Esophagus (tissue), 2 donors: ENCODE results near the gene GALNT7. TPM values are rescaled to one million over a fixed set of nuclear protein-coding genes. Genes with fewer than 3 reads are reported as not detected.

Source experiments
- H3K27ac ChIP-seq, 2 donors: one replicate each; pipeline ENCODE4 v1.5.1; 2013; ENCODE audit warnings: low read depth in 2 of 2, mild to moderate bottlenecking in 2 of 2, inconsistent platforms in 1 of 2, low read length in 1 of 2, moderate library complexity in 1 of 2
- H3K27me3 ChIP-seq, 2 donors: one replicate each; pipeline ENCODE4 v1.6.1; 2013; ENCODE audit warnings: low read length in 2 of 2, control low read depth in 1 of 2, mild to moderate bottlenecking in 1 of 2; ENCODE audit not compliant: insufficient read depth in 2 of 2, control insufficient read depth in 1 of 2
- H3K36me3 ChIP-seq, 2 donors: one replicate each; pipeline ENCODE4 v1.6.1; 2013; ENCODE audit warnings: low read length in 1 of 2; ENCODE audit not compliant: control insufficient read depth in 2 of 2, insufficient read depth in 2 of 2
- H3K4me1 ChIP-seq, 2 donors: one replicate each; pipeline ENCODE4 v1.6.1; 2013; ENCODE audit warnings: low read length in 1 of 2; ENCODE audit not compliant: control insufficient read depth in 2 of 2, insufficient read depth in 2 of 2
- H3K4me3 ChIP-seq, 2 donors: one replicate each; pipeline ENCODE4 v1.5.1; 2013; ENCODE audit warnings: low read length in 2 of 2, mild to moderate bottlenecking in 2 of 2, low read depth in 1 of 2, moderate library complexity in 1 of 2
- H3K9me3 ChIP-seq, 2 donors: one replicate each; pipeline ENCODE4 v1.6.1; 2013; ENCODE audit warnings: mild to moderate bottlenecking in 2 of 2, low read depth in 1 of 2, low read length in 1 of 2, moderate library complexity in 1 of 2; ENCODE audit not compliant: control insufficient read depth in 2 of 2, insufficient read depth in 1 of 2
- WGBS, 2 donors: extraction: QIAGEN DNeasy Blood & Tissue Kit; methylation state at CpG; one replicate each; pipeline ENCODE4 v1.1.7; 2013; 5-methylcytosine and 5-hydroxymethylcytosine counted together
- polyA plus RNA-seq, 2 donors: library from polyadenylated mRNA; stranded (reverse); fragments of 200-250 nt; gene quantifications; one replicate each; pipeline ENCODE4 v1.2.3, GENCODE V29; 2013
- donor health status: healthy with polysubstance abuse.
- donor health status: Bipolar disorder and iron deficiency.

The GALNT7 gene
- polyA plus RNA-seq, 2 donors = 13.6 to 15.1 TPM

DNA sequence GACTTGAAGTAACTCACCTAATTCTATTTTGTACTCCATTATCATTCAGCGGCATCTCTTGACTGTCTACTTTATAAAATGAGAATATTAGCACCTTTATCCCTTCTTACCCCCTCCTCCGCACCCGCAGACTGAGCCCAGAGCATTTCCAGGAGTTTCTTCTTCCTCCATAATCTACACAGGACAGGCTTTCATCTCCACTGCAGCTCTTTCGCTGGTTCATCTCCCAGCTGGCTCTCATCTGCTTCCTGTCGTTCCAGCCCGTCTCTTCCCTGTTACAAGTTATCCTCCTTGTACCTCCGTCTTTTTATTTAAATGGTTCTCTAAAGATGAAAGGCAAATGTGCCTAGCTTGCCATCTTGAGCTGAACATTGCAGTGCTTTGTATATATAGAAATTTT, 39.8 kb downstream of the GALNT7 start:
- H3K4me3 ChIP-seq = no peak overlapping the region
- H3K4me1 ChIP-seq = no peaks in the 10 kb centered on the region
- H3K27me3 ChIP-seq = no peaks in the 10 kb centered on the region
- 94 to 95% methylated on average over 7 of the region's 7 CpGs for WGBS, 2 donors
- H3K27ac ChIP-seq = no peak overlapping the region
- peaks cover 0 to 4% of the 10 kb centered on the region in 2 donors for H3K36me3 ChIP-seq
- no peaks in the 10 kb centered on the region for H3K9me3 ChIP-seq

DNA sequence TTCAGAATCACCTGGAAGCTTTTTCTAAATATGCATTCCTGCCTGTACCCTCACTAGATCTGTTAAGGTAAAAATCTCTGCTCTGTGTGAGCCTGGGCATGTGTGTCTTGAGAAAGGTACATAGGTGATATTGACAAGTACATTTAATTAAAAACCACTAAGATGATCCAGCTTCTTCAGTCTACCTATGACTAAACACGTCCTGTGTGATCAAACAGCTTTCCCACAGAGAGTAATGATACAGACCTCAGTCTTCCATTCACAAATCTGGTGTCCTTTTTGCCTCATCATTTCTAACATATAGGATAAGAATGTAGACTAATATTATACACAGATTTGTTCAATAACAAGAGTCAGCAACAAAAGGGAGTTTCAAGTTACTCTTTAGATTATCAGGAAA, 42.6 kb downstream of the GALNT7 start:
- H3K9me3 ChIP-seq = no peaks in the 10 kb centered on the region
- no peaks in the 10 kb centered on the region for H3K27me3 ChIP-seq
- WGBS, 2 donors = 86% methylated on average over 1 of the region's 1 CpG
- peaks cover 0 to 2% of the 10 kb centered on the region in 2 donors for H3K4me1 ChIP-seq
- no peak overlapping the region for H3K27ac ChIP-seq
- no peaks in the 10 kb centered on the region for H3K36me3 ChIP-seq
- H3K4me3 ChIP-seq = no peak overlapping the region

DNA sequence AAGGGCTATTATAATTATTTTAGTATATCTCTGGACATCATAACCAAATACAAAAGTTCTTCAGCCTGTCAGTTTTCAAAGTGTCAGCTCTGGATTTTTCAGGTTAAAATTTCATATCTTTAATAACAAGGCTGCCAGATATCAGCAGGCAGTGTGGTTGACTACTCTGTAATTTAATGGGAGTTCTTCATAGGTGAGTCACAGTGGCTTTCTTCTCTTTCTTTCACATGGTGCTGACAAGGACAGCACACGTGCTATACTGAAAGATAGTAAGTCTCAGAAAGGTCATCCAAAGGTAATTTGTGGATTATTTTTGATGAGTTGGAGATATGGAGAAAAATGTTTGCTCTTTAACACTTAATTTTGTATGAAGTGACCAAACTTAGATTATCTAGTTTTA, 43.2 kb downstream of the GALNT7 start:
- Histone ChIP-seq H3K27ac (no peak overlapping the region), H3K4me1 (peaks cover 0 to 2% of the 10 kb centered on the region in 2 donors), H3K4me3 (no peak overlapping the region), H3K9me3 (no peaks in the 10 kb centered on the region), H3K36me3 (no peaks in the 10 kb centered on the region), H3K27me3 (no peaks in the 10 kb centered on the region)
- 24 to 38% methylated on average over 1 of the region's 1 CpG for WGBS, 2 donors

- H3K9me3 ChIP-seq = no peaks in the 10 kb centered on the region
- H3K36me3 ChIP-seq = no peaks in the 10 kb centered on the region
- H3K4me3 ChIP-seq = no peak overlapping the region
- 57 to 61% methylated on average over 1 of the region's 1 CpG for WGBS, 2 donors
- H3K27me3 ChIP-seq = no peaks in the 10 kb centered on the region
- H3K27ac ChIP-seq = no peak overlapping the region
- peaks cover 0 to 2% of the 10 kb centered on the region in 2 donors for H3K4me1 ChIP-seq
Measured at GRCh38 chr4:173212379-173212778, 43.8 kb downstream of the GALNT7 start.

- WGBS, 2 donors = 80 to 85% methylated on average over 2 of the region's 2 CpGs
- H3K9me3 ChIP-seq = no peaks in the 10 kb centered on the region
- peaks cover 0 to 2% of the 10 kb centered on the region in 2 donors for H3K4me1 ChIP-seq
- no peaks in the 10 kb centered on the region for H3K36me3 ChIP-seq
- H3K27me3 ChIP-seq = no peaks in the 10 kb centered on the region
- H3K4me3 ChIP-seq = no peak overlapping the region
- H3K27ac ChIP-seq = no peak overlapping the region
Measured at GRCh38 chr4:173213296-173213695, 44.7 kb downstream of the GALNT7 start.

DNA sequence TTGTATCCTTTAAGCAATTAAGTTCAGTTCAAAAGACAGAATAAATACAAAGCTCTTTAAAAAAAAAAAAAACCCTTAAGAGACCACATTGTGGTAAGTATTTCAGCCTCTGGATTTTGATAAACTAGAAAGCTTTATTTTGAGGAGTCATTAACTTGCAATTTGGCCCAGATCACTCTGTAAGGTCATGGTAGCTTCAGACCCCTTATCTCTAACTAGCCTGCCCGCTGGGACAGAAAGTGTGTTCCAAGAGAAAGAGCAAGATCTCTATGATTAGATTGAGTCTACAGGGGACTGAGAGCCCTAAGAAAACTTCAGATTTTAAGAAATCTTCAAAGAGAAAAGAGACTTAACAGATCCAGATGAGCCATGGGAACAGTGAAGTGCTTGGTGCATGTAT, 45.6 kb downstream of the GALNT7 start:
- Histone ChIP-seq H3K36me3 (no peaks in the 10 kb centered on the region), H3K4me3 (no peak overlapping the region), H3K27ac (no peak overlapping the region), H3K9me3 (no peaks in the 10 kb centered on the region), H3K27me3 (no peaks in the 10 kb centered on the region), H3K4me1 (peaks cover 0 to 2% of the 10 kb centered on the region in 2 donors)
- WGBS, 2 donors = 74 to 86% methylated on average over 1 of the region's 1 CpG

GRCh38 chr4:173214661-173215060, 46.0 kb downstream of the GALNT7 start:
- no peaks in the 10 kb centered on the region for H3K36me3 ChIP-seq
- no peak overlapping the region for H3K27ac ChIP-seq
- H3K9me3 ChIP-seq = no peaks in the 10 kb centered on the region
- H3K27me3 ChIP-seq = no peaks in the 10 kb centered on the region
- 40 to 44% methylated on average over 2 of the region's 2 CpGs for WGBS, 2 donors
- no peak overlapping the region for H3K4me3 ChIP-seq
- H3K4me1 ChIP-seq = peaks cover 0 to 2% of the 10 kb centered on the region in 2 donors

GRCh38 chr4:173217075-173217474, 48.5 kb downstream of the GALNT7 start:
- H3K9me3 ChIP-seq = no peaks in the 10 kb centered on the region
- peaks cover 0 to 2% of the 10 kb centered on the region in 2 donors for H3K4me1 ChIP-seq
- H3K4me3 ChIP-seq = no peak overlapping the region
- no peak overlapping the region for H3K27ac ChIP-seq
- H3K36me3 ChIP-seq = no peaks in the 10 kb centered on the region
- 78 to 89% methylated on average over 1 of the region's 1 CpG for WGBS, 2 donors
- H3K27me3 ChIP-seq = no peaks in the 10 kb centered on the region

GRCh38 chr4:173217727-173218126, 49.1 kb downstream of the GALNT7 start:
- Histone ChIP-seq H3K4me3 (no peak overlapping the region), H3K36me3 (no peaks in the 10 kb centered on the region), H3K27me3 (no peaks in the 10 kb centered on the region), H3K4me1 (peaks cover 0 to 2% of the 10 kb centered on the region in 2 donors), H3K27ac (no peak overlapping the region), H3K9me3 (no peaks in the 10 kb centered on the region)
- 63 to 67% methylated on average over 2 of the region's 2 CpGs for WGBS, 2 donors

DNA sequence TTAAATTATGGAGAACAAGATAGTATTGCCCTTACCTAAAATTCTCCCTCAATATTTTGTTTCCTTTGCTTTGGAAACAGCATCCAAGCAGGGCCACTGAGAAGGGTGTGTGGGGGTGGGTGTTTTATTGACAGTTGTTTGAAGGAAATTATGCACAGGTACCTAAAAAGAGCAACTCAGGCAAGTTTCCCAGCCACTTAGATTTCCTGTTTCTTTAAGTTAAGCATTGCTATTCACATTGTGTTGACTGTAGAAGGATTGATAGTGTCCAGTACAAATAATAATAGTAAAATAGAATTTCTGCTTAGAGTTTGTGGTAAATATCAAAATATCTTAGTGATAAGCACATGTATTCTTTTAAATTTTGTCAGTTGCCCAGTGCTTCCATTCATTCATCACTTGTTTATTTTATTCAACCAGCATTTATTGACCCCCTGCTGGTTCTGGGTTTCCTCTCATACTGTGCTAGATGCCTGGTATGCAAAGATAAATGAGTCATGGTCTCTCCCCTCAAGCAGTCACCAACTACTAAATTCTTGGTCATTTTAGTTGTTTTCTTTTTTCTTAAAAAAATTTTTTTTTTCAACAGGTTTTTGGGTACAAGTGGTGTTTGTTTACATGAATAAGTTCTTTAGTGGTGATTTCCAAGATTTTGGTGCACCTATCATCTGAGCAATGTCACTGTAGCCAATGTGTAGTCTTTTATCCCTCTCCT, 50.0 kb downstream of the GALNT7 start:
- Histone ChIP-seq H3K9me3 (no peaks in the 10 kb centered on the region), H3K27me3 (no peaks in the 10 kb centered on the region), H3K27ac (no peak overlapping the region), H3K4me3 (no peak overlapping the region), H3K36me3 (no peaks in the 10 kb centered on the region), H3K4me1 (peaks cover 0 to 2% of the 10 kb centered on the region in 2 donors)
